T-helper 1 cell treated with Interleukin-12 subunit alpha and Interleukin-12 subunit beta and Interleukin-4 antibody, amounts not matched to agents 30 ng/mL and 1 ng/mL, for 36 hours (primary cell): ENCODE results near the gene C11orf68. TPM values are rescaled to one million over a fixed set of nuclear protein-coding genes. Genes with fewer than 3 reads are reported as not detected.

Experiments
- intact Hi-C: fragments of 100-400 bp; cut with micrococcal nuclease; formaldehyde crosslinking; loops from one replicate; pipeline ENCODE4 v1.15.1; 2024
- total RNA-seq: library from RNA; stranded (reverse); gene quantifications from 2 replicates; pipeline ENCODE4 v1.2.3, GENCODE V29; 2022

Gene C11orf68
- total RNA-seq, 1 donor from 2014 or later = 29.5 TPM

DNA sequence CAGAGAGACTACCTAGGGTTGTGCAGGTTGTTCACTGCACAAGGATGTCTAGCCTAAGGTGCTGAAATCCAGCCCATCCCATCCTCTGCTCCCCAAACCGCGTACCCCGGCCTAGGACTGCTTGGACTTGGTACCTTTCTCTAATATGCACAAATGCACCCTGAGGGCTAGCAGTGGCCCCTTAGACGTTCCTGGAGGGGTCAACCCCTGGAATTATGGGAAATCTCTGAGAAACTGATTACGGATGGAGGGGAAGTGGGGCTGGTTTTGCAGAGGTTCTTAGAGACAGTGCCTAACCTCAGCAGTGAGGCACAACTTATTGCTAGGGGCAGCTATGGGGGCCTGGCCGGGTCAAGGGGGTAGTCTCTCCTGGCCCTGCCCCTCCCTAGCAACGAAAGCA, 2.5 kb downstream of the C11orf68 start:
- intact Hi-C loops = loop anchor here (5.0 kb wide), 1 partner anchor 254 kb away; the partner anchor contains the start of gene RELA

DNA sequence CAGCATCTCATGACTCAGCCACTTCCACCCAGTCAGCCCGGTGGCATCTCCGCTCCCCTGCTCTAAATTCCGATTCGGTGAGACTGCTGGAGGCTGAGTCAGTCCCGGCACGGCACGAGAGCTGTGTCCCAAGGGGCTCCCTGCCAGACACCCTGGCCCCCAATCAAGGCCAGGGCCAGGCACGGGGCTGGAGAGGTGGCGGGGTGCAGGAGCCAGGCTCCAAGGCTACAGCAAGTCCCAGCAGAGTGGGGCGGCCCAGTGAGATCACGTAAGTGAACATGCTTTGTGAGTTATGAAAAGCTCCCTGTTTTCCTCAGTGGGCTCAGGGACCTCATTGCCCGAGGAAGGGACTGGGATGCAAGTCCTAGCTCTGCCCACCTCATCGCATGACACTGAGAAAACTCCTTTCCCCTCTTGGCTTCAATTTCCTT, 3.0 kb downstream of the C11orf68 start:
- intact Hi-C loops = loop anchor here (5.0 kb wide), 1 partner anchor 254 kb away; the partner anchor contains the start of gene RELA

DNA sequence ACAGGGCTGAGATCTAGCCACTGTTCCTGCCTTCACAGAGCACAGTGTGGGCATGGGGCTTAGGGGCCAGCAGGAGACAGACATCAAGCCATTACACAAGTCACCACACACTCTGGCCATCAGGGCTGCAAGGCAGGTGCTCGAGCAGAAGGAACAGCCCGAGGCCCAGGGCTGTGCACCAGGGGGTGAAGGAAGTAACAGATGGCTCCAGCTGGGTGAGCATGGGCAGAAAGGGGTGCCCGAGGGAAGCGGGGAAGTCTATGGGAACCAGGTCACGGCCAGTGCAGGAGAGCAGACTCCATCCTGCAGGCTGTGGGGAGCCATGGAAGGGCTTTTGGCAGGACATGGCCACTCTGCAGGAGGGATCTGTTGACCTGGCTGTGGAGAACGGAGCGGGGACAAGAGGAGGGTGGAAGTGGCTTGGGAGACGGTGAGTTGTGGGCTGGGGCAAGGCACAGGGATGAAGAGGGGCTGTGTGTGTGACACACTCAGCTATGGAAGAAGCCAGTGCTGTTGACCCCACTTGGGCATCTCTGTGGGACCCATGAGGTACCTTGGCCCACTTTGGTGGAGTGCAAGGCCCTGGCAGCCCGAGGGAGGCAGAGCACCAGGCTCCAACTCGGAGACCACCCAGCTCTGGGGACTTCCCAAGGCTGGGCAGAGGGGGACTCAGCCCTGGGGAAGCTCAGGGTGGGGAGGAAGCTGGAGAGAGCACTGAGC, 3.6 kb downstream of the C11orf68 start:
- intact Hi-C loops = loop anchor here (5.0 kb wide), 1 partner anchor 253 kb away; the partner anchor contains the start of gene RELA

DNA sequence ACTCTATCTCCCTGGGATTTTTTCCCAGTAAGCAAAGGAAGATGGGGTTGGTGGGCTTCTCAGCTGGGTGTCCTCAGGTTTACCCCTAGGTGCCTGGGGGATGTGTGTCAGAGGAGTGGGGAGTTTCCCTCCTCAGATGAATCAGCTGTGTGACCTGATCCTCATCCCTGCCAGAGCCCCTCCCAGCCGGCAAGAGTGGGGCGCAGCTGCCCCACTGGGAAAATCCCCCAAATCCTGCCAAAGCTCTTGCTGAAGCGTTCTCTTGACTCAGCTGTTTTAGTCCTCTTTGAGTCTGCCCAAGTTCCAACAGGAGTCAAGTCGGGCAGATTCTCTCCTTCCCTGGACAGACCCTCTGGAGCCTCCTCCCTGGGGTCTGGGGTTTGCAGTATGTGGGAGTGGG, 6.0 kb downstream of the C11orf68 start:
- intact Hi-C loops = no loop called here

DNA sequence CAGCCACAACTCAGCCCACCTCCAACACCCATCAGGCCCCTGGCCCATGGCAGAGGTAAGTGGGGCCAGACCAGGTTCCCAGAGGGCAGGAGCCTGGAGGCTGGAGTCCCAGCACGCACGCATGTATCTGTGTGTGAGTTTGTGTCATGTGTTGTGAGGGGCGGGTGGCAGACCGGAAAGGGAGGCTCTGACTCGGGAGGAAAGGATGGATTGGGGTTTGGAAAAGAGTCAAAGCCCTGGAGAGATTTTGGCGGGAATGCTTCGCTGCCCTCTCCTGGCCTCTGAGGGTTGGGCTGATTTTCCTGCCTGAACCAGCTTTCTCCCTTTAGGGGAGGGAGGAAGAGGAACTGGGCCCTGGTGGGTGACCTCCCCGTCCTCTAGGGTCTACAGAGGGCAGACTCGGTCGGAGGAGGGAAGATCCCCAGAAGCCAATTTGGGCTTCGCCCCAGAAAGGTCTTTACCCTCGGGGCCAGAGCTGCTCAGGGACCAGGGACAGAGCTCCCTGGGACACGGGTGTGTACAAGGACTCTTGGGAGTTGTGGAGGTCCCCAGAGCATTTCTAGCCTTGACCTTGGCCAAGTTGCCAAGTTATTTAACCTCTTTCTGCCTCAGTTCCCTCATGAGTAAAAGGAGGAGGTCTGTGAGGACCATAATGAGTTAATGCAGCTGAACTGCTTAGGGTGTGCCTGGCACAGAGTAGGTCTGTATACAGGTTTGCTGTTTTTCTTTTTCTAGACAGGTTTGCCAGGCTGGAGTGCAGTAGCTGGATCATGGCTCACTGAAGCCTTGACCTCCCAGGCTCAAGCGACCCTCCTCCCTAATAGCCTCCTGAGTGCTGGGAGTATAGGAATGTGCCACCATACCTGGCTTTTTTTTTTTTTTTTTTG, 6.9 kb downstream of the C11orf68 start:
- intact Hi-C loops = no loop called here

DNA sequence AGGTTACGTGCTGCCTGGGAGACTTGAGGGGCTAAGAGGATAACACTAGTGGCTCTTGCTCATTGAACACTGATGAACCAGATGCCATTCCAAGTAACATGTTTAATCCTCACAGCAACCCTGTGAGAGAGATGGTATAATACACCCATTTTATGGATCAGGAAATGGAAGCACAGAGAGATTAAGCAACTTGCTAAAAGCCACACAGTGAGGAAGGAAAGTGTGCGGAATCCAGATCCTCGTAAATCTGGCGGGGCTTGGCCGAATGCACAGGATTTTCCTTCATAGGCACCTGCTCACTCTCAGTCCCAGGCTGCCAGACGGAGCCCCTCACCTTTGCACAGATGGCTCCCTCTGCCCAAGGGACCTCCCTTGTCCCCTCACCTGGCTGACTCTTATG, 11.0 kb downstream of the C11orf68 start:
- intact Hi-C loops = no loop called here

DNA sequence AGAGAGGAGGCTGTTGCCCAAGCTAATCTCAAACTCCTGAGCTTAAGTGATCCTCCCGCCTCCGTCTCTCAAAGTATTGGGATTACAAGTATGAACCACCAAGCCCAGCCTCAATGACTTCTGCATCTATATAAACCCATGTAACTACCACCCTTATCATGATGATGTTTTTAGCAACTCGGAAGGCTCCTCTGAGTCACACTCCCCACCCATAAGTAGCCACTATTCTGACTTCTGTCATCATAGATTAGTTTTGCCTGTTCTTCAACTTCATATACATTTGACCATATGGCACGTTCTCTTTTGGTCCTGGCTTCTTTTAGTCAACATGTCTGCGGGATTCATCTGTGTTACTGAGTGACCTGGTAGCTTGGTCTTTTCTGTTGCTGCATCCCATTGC, 12.3 kb downstream of the C11orf68 start:
- intact Hi-C loops = no loop called here

DNA sequence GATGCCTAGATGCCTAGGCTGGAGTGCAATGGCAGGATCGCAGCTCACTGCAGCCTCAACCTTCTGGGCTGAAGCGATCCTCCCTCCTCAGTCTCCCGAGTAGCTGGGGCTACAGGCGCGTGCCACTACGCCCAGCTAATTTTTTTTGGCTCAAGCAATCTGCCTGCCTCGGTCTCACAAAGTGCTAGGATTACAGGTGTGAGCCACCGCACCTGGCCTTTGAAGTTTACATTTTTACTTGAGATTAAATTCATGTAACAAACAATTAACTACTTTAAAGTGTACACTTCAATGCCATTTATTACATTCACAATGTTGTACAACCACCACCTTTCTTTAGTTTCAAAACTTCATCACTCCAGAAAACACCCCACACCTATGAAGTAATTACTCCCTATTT, 15.1 kb downstream of the C11orf68 start:
- intact Hi-C loops = no loop called here

DNA sequence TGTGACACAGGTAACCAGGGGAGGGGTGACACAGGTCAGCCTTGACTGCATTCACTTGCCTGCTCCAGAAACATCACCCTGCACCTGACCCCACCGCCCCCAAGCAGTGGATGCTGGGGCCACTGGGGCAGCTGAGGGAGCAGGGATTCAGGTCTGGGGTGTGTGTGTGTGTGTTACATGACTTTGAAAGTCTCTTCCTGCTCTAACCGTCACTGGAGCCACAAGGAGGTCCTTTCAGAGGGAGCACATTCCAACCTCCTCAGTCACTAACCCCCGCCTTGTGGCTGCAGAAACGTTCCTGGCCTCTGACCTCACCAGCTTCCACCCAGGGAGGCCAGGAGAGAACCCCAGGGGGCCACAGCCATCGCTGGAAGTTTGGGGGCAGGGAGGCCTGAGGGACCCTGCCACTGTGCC, 15.8 kb downstream of the C11orf68 start:
- intact Hi-C loops = no loop called here

DNA sequence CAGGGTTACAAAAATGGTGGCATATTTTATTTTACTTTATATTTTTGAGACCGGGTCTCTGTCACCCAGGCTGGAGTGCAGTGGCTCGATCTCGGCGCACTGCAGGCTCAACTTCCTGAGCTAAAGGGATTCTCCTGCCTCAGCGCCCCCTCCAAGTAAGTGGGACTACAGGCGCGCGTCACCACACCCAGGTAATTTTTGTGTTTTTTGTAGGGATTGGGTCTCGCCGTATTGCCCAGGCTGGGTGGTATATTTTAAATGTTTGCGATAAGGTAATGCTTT, 18.0 kb downstream of the C11orf68 start:
- intact Hi-C loops = loop anchor here (1.0 kb wide), 7 partner anchors 8 to 181 kb away; partner anchors contain the start of genes C11orf68, CCDC85B, DRAP1 and RNASEH2C

DNA sequence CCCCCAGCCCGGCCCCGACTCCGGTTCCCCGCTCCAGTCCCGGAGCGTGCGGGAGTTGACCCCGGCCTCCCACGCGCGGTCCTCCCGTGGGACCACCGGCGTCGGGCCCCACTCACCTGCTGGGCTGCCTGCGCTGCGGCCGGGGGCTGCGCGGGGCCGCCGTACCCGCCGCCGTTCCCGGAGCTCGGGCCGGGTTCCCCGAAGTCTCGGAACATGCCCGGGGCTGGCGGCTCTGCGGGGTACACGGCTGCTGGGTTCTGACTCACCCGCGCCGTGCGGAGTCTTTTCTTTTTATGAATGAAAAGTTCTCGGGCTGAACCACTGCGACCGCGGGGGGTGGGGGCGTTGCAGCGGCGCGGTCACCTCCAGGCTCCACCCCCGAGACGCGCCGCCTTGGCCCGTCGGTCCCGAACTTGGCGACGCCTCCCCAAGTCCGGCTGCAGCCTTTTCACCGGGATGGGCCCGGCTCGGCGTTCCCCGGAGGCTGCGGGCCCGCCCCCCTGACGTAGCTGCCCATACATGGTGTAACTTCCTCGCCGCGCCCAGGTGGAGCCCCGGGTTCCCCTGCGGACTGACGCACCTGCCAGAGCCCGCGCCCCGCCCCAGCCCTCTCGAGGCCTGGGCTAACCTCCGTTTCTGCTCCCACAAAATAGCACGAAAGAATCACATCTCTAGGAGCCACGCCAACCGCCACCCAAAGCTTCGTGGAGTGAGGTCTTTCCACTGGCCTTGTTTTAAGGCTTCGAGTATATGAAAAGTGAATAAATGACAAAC, 18.6 kb downstream of the C11orf68 start, which contains the start of gene FOSL1:
TSS of gene FOSL1 (minus strand) at position 264 of the 774 bp plus-strand sequence. CDS start at position 215, 49 bp downstream.
- intact Hi-C loops = loop anchor here (1.0 kb wide), 7 partner anchors 9 to 180 kb away; partner anchors contain the start of genes C11orf68, CCDC85B, DRAP1 and RNASEH2C

DNA sequence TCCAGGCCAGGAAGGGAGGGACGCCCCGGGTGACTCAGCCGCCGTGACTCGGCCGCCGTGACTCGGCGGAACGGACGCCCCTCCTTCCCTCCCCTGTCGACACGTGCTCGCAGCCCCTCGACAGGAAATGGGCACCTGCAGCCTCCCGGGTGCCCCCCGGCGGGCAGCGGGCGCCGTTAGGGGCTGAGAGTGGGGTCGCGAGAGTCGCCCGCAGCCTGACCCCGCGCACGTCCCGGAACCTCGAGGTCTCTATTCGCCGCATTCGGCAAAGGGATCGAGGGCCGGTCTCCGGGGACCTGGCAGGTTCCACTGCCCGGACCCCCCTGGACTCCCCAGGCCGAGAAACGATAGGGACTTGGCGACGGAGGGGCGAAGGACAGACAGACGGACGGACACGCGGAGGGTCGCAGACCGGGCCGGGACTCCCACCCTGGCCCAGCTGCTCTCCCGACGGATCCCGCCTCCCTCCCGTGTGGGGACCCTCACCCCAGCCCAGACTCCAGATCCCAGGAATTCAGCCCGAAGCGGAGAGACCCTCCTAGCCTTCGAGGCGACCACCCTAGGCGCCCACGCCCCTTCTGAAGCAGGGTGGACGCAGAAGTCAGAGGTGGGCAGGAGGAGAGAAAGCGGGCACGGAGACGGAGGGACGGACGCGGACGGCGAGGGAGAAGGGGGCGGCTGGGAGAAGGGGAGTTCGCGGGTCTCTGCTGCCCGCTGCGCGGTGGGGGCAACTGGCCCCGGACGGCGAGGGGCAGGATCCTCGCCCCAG, 19.3 kb downstream of the C11orf68 start:
- intact Hi-C loops = loop anchor here (1.0 kb wide), 7 partner anchors 9 to 179 kb away; partner anchors contain the start of genes C11orf68, CCDC85B, DRAP1 and RNASEH2C

DNA sequence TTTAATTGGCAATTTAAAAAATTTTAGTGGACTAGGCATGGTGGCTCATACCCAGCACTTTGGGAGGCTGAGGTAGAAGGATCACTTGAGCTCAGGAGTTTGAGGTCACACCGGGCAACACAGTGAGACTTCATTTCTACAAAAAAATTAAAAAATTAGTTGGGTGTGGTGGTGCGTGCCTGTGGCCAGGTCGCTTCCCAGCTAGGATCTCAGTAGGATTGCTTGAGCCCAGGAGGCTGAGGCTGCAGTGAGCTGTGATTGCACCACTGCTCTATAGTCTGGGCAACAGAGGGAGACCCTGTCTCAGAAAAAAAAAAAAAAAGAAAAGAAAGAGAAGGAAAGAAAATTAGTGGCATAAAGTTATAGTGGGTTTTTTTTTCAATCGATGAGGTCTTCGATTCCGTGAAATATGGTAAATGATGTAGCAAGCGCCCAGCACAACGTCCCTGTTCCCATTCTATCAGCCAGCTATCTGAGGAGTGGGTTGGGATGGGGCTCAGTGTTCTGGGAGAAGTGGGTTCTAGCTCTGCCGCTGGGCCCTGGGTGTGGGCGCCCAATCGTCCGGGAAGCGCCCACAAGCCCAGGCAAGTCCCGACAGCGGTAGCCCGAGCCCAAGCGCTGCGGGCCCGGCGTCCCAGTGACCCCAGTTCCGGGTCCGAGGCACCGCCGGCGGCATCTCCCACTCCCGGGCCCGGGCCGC, 20.1 kb downstream of the C11orf68 start:
- intact Hi-C loops = no loop called here

DNA sequence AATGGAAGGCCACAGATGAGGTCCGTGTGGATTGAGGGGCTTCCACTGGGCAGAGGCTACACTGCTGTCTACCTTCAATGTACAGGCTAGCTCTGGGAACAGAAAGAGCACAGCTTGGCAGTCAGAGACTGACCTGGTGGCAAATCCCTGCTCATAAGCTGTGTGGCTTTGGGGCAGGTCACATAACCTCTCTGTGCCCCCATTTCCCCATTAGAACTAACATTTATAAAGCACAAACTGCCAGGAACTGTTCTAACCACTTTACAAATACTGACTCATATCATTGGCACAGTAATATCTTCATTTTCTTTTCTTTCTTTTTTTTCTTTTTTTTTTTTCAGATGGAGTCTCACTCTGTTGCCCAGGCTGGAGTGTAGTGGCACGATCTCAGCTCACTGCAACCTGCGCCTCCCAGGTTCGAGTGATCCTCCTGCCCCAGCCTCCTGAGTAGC, 21.8 kb downstream of the C11orf68 start:
- intact Hi-C loops = no loop called here

DNA sequence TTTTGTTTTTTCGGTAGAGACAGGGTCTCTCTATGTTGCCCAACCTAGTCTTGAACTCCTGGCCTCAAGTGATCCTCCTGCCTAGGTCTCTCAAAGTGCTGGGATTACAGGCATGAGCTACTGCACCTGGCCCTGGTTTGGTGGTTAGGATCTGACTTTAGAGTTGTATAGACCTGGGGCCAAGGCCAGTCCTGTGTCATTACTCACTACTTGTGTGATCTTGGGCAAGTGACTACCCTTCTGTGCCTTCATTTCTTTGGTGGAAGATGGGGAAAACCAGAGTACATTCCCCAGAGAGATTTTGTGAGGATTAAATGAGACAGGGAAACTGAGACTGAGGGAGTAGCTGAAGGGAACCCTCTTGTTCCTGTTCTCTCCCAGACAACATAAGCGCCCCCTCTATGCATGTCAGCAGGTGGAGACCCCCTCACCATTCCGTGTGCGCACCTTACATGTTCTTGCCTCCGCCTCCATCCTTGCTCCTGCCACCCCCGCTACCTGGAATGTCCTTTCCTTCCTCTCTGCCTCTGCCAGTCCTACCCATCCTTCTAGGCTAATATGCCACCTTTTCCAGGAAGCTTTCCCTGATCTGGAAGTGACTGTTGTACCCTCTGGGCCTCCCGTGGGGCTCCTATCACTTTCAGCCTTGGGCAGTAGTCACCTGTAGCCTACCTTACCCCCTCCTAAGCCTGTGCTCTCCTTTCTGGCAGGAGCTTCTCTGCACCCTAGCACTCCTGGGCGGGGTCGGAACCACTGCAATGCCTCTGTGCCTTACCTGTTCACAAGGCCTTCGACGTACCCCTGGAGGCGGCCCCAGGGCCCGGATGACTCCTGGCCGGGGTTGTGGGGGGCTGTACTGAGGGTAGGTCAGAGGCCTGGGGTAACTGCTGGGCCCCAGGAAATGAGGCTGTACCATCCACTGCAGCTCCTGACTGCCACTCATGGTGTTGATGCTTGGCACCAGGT, 22.5 kb downstream of the C11orf68 start:
- intact Hi-C loops = no loop called here

DNA sequence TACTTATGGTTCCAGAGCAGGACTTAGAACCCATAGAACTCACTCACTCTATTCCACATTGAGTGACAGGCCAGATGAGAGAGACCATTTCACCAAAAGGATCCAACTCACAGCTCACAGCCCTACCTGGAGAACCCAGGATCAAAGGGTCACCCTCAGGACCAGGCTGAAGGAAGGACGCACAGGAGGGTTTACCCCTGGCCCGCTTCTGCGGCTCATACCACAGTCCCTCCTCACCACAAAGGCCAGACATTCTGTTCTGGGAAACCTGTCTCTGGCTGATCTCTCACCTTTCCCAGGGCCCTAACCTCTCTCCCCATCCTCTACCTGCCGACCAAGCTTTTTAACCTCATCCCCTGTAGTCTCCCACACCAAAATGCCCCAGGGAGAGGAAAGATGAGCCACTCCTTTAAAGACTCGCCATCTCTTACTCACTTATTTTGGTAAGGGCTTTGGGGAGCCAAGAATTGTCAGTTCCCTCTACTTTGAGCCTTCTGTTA, 23.3 kb downstream of the C11orf68 start:
- intact Hi-C loops = no loop called here

DNA sequence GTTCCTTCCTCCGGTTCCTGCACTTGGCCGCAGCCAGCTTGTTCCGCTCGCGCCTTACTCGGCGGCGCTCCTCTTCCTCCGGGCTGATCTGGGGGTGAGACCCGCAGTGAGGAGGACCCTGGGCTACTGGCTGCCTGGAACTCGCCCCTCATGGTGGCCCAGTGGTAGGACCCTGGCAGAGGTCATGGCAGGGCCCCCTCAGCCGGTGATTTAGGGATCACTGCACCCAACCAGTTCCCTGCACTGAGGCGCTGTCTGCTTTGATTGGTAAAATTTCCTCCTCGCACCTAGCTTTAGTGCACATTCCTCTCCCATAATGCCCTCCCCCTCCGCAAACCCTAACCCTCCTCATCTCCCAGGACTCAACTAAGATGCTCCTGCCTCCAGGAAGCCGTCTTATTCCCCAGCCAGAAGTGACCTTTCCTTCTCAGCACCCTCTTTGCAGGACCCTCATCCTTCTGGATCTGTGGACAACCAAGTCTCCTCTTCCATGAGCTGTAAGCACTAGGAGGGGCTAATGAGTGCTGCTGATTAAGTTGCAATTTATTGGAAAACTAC, 24.7 kb downstream of the C11orf68 start:
- intact Hi-C loops = loop anchor here (1.0 kb wide), 1 partner anchor 62 kb away; no protein-coding TSS in a partner anchor
